HG02678 (cell line): Measurements from ENCODE around the gene BCR.

Experiments
- ATAC-seq: cut with Tn5 transposase; IDR thresholded peaks from one replicate; pipeline ENCODE4 v1.9.1; 2021; ENCODE audit warnings: mild to moderate bottlenecking, moderate library complexity; ENCODE audit not compliant: unreplicated experiment

Gene BCR

GRCh38 chr22:23175817-23176644, 4.3 kb upstream of the BCR start:
- ATAC-seq, result no peak

GRCh38 chr22:23176645-23177027, 3.7 kb upstream of the BCR start:
- no peak for ATAC-seq

- ATAC-seq, result no peak
Measured at GRCh38 chr22:23177197-23177596, 3.1 kb upstream of the BCR start.

DNA sequence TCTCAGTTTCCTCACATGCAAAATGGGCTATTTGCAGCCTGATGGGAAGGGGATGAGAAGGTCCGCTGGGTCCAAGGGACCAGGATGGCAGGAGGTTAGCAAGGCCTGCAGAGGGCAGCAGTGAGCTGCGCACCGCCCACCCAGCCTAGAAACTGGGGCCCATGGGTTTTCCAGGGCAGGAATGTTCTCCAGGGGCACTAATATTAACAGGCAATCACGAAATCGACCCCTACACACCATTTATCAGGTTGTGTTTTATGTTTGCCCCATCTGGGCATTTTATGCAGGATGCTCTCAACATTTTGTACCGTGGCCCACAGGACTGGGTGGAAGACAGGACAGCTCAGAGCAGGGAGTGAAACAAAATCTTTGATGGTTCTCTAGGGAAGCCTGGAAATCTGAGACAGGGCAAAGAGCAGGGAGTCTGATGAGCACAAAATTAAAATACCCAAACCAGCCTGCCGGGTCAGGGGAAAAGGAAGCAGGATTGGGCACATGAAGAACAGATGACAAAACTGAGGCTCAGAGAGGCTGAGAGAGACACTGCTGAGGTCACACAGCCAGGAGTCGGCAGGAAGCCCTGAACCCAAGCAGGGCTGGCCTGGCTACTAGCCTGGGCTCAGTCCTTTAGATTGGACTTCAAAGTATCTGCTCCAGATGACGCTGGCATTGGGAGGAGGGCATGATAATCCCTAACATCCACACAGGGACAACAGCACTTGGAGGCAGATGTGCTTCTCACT, 1.6 kb upstream of the BCR start:
- no peak for ATAC-seq

DNA sequence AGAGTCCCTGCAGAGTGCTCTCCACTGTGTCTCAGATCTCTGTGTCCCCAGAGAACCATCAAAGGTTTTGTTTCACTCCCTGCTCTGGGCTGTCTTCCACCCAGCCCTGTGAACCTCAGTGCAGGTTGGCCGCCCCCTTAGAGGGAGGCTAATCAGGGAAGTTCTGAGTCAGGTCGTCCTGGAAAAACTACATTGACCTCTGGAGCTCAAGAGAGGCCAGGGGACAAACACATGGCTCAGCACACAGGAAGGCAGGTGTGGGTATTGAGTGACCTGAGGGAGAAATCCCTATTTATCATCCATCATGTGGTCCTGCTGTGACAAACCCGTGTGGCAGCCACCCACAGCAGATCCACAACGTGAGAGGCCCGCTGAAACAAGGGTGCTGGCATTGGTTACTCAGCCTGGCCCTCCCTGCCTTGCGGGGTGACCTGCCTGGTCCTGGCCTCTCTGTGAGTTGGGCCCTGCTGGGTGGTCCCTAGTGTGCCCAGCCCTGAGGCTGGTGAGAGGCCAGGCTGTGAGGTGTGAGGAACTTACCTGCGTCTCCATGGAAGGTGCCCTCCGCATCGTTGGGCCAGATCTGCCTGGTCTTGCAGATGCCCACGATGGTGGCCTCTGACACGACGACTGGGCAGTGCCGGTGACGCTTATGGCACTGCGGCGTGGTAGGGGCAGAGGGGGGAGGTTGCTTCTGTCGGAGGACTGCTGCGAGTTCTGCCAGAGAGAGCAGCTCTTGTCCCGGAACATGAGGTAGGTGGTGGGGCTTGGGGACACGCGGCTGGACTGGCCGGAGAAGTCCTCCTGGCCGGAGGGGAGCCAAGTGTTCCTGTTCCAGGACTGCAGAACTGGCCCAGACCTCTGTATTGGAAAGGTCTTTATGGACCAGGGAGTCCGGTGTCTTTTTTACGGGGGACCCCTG, 669 bp upstream of the BCR start:
- no peak for ATAC-seq

DNA sequence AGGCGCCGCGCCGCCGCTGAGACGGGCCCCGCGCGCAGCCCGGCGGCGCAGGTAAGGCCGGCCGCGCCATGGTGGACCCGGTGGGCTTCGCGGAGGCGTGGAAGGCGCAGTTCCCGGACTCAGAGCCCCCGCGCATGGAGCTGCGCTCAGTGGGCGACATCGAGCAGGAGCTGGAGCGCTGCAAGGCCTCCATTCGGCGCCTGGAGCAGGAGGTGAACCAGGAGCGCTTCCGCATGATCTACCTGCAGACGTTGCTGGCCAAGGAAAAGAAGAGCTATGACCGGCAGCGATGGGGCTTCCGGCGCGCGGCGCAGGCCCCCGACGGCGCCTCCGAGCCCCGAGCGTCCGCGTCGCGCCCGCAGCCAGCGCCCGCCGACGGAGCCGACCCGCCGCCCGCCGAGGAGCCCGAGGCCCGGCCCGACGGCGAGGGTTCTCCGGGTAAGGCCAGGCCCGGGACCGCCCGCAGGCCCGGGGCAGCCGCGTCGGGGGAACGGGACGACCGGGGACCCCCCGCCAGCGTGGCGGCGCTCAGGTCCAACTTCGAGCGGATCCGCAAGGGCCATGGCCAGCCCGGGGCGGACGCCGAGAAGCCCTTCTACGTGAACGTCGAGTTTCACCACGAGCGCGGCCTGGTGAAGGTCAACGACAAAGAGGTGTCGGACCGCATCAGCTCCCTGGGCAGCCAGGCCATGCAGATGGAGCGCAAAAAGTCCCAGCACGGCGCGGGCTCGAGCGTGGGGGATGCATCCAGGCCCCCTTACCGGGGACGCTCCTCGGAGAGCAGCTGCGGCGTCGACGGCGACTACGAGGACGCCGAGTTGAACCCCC, 798 bp downstream of the BCR start:
- no peak for ATAC-seq

- no peak for ATAC-seq
Measured at GRCh38 chr22:23181721-23182308, 1.5 kb downstream of the BCR start.

- ATAC-seq, result no peak
Measured at GRCh38 chr22:23182309-23183060, 2.2 kb downstream of the BCR start.

DNA sequence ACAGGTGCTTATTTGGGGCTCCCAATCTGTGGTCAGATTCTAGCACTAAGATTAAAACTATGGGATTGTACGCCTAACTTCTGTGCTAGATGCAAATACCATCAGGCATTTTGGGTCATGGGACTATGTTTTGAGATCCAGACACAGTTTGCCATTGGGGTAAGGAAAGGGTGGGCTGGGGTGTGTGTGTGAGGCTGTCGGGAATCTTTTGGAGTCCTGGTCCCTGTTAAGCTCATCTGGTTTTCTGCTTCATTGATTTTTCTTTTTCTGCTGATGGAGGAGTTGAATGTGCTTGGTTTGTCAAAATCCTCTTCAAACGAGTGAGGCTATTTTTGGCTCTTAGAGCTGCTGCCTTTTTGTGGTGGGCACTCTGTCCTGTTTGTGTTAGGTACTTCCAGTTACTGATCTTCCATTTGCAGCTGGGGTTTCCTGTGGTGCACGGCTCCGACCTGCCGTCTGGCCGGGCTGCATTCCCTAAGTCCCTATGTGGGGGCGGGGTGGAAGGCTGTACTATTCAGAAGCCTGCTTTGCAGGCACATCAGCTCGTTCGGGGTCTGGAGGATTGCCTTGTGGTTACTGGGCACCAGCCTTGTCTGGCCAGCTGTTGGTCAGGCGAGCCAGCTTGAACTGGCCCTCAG, 2.9 kb downstream of the BCR start:
- ATAC-seq, result no peak

DNA sequence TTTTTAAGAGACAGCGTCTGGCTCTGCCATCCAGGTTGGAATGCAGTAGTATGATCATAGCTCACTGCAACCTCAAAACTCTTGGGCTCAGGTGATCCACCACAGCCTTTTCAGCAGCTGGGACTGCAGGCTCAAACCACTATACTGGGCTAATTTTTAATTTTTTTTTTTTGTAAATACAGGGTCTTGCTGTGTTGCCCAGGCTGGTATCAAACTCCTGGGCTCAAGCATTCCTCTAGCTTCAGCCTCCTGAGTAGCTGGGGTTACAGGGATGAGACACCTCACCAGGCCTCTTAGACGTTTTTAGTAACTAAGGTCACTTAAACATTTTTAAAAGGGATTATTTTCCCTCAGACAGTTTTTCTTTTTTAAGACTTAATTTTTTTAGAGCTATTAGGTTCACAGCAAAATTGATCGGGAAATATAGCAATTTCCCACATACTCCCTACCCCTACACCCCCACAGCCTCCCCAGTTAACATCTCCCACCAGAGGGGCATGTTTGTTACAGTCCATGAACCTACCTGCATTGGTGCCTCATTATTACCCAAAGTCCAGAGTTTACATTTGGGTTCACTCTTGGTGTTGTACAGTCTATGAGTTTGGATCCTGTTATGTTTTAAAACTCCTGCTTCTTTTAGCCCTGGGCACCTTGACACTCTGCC, 3.9 kb downstream of the BCR start:
- ATAC-seq, result no peak

DNA sequence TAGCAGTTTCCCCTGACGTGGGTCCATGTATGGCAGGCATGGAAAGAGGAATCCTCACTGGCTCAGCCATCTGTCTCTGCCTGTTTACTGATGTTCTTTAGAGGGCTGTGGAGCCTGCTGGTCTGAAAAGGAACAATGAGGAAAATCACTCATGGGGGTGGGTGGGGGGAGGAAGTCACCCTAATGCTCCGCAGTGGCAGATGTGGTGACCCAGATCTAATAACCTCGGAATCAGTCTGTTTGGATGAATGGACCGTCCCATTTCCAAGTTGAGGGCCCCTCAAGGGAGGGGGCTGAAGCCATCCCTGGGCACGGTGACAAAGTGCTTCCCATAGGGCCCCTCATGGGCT, 4.4 kb downstream of the BCR start:
- ATAC-seq, result no peak

GRCh38 chr22:23187211-23187610, 6.9 kb downstream of the BCR start:
- no peak for ATAC-seq

- no peak for ATAC-seq
Measured at GRCh38 chr22:23187871-23188700, 7.8 kb downstream of the BCR start.

- no peak for ATAC-seq
Measured at GRCh38 chr22:23190526-23190925, 10.2 kb downstream of the BCR start.

DNA sequence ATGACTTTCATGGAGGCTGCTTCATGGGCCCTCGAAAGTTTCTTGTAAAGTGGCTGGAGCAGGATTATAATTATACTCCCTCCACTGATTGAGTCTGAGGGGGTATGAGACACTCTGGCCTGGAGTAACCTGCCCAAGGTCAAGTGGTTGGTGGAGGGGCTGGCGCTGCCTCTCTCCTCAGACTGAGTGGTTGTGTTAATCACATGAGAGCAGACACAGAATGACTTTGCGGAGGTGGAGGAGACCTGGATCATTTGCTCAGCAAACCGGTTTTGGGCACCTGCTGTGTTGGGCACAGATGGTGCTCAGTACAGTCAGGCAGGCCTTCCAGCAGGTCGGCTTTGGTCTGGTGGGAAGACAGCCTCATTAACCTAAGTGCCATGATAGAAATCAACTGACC, 11.8 kb downstream of the BCR start:
- ATAC-seq, result no peak

- no peak for ATAC-seq
Measured at GRCh38 chr22:23192558-23192957, 12.2 kb downstream of the BCR start.

DNA sequence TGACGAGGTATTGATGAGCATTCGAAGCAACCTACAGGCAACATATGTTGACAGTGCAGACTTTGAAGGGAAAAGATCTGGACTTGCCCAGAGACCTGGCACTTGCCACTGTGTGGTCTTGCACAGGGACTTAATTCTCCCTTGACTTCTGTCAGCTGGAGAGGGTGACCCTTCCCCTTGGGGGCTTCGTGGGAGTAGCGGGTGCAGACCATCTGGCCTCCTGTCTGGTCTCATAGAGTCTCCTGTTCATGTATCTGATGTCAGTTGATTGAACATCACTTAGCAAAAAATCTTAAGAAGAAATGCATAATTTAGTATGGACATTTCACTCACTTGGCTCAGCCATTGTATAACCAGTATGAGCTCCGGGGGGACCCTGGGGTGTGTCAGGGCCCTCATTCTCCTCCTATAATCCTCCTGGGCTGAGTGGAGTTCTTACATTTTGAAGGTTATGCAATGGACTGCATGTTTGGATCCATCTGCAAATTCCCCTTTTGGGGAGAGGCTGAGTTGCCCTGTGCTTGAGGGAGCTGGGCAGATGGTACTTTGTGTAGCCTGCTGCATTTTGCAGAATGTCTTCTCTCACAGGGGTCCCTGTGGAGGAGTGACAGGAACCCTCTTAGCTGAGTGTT, 13.0 kb downstream of the BCR start:
- no peak for ATAC-seq
